WTC11 (cell line): ENCODE results near the gene SIGLEC11. TPM values are rescaled to one million over a fixed set of nuclear protein-coding genes. Genes with fewer than 3 reads are reported as not detected.

Source experiments
- ELF4 ChIP-seq: sonication (generic); formaldehyde crosslinking; IDR thresholded peaks from 2 replicates; pipeline ENCODE4 v1.8.1; 2022; ENCODE audit warnings: low read depth, mild to moderate bottlenecking, moderate library complexity, missing genetic modification reagents
- FOXP1 ChIP-seq: sonication (generic); formaldehyde crosslinking; IDR thresholded peaks from 2 replicates; pipeline ENCODE4 v1.8.0; 2022; ENCODE audit warnings: missing genetic modification reagents, mild to moderate bottlenecking, moderate library complexity, borderline replicate concordance
- GTF2I ChIP-seq: fragments of 250-450 bp; sonication (Bioruptor Pico); conservative IDR thresholded peaks from 2 replicates; pipeline ENCODE4 v1.4.0; 2021; ENCODE audit warnings: mild to moderate bottlenecking
- HMGXB4 ChIP-seq: sonication (generic); formaldehyde crosslinking; IDR thresholded peaks from 2 replicates; pipeline ENCODE4 v1.8.1; 2023; ENCODE audit warnings: mild to moderate bottlenecking, moderate library complexity, missing genetic modification reagents
- IRF2 ChIP-seq: sonication (generic); formaldehyde crosslinking; IDR thresholded peaks from 2 replicates; pipeline ENCODE4 v1.8.0; 2022; ENCODE audit warnings: low read depth, missing genetic modification reagents, borderline replicate concordance
- JAZF1 ChIP-seq: fragments of 250-450 bp; sonication (Bioruptor Pico); IDR thresholded peaks from 2 replicates; pipeline ENCODE4 v1.9.0; 2021; ENCODE audit warnings: moderate library complexity, mild to moderate bottlenecking, inconsistent platforms
- KAT7 ChIP-seq: sonication (generic); formaldehyde crosslinking; IDR thresholded peaks from 2 replicates; pipeline ENCODE4 v1.8.1; 2023; ENCODE audit warnings: missing genetic modification reagents, mild to moderate bottlenecking, borderline replicate concordance
- MYBL2 ChIP-seq: sonication (generic); formaldehyde crosslinking; IDR thresholded peaks from 2 replicates; pipeline ENCODE4 v1.8.1; 2023; ENCODE audit warnings: mild to moderate bottlenecking, moderate library complexity, missing genetic modification reagents
- NFE2L1 ChIP-seq: sonication (generic); formaldehyde crosslinking; IDR thresholded peaks from 2 replicates; pipeline ENCODE4 v1.8.1; 2023; ENCODE audit warnings: missing genetic modification reagents
- NR2C2 ChIP-seq: sonication (generic); formaldehyde crosslinking; IDR thresholded peaks from 2 replicates; pipeline ENCODE4 v1.8.0; 2022; ENCODE audit warnings: mild to moderate bottlenecking, missing genetic modification reagents
- OVOL2 ChIP-seq: fragments of 250-450 bp; sonication (Bioruptor Pico); IDR thresholded peaks from 2 replicates; pipeline ENCODE4 v1.9.0; 2021; ENCODE audit warnings: mild to moderate bottlenecking, borderline replicate concordance
- PRRX2 ChIP-seq: fragments of 250-450 bp; sonication (Bioruptor Pico); IDR thresholded peaks from 2 replicates; pipeline ENCODE4 v1.8.0; 2021; ENCODE audit warnings: mild to moderate bottlenecking
- RELA ChIP-seq: sonication (generic); formaldehyde crosslinking; IDR thresholded peaks from 2 replicates; pipeline ENCODE4 v1.8.1; 2022; ENCODE audit warnings: missing genetic modification reagents, mild to moderate bottlenecking, borderline replicate concordance
- RORB ChIP-seq: fragments of 250-450 bp; sonication (Bioruptor Pico); IDR thresholded peaks from 2 replicates; pipeline ENCODE4 v1.9.0; 2021; ENCODE audit warnings: mild to moderate bottlenecking
- SMAD3 ChIP-seq: sonication (generic); formaldehyde crosslinking; IDR thresholded peaks from 2 replicates; pipeline ENCODE4 v1.8.0; 2022; ENCODE audit warnings: missing genetic modification reagents, mild to moderate bottlenecking, borderline replicate concordance
- SMAD4 ChIP-seq: sonication (generic); formaldehyde crosslinking; IDR thresholded peaks from 2 replicates; pipeline ENCODE4 v1.8.0; 2022; ENCODE audit warnings: mild to moderate bottlenecking, missing genetic modification reagents
- TCF7 ChIP-seq: sonication (generic); formaldehyde crosslinking; IDR thresholded peaks from 2 replicates; pipeline ENCODE4 v1.8.0; 2022; ENCODE audit warnings: mild to moderate bottlenecking, low read depth, missing genetic modification reagents, moderate library complexity
- ZBTB21 ChIP-seq: sonication (generic); formaldehyde crosslinking; IDR thresholded peaks from 2 replicates; pipeline ENCODE4 v1.8.1; 2023; ENCODE audit warnings: mild to moderate bottlenecking, missing genetic modification reagents, borderline replicate concordance
- ZNF138 ChIP-seq: sonication (generic); formaldehyde crosslinking; conservative IDR thresholded peaks from 2 replicates; pipeline ENCODE4 v1.8.1; 2022; ENCODE audit warnings: mild to moderate bottlenecking, moderate library complexity, missing genetic modification reagents
- ZNF281 ChIP-seq: sonication (generic); formaldehyde crosslinking; IDR thresholded peaks from 2 replicates; pipeline ENCODE4 v1.8.0; 2023; ENCODE audit warnings: mild to moderate bottlenecking, missing genetic modification reagents
- ZNF317 ChIP-seq: sonication (generic); formaldehyde crosslinking; IDR thresholded peaks from 2 replicates; pipeline ENCODE4 v1.8.1; 2023; ENCODE audit warnings: low read depth, mild to moderate bottlenecking, moderate library complexity, missing genetic modification reagents, borderline replicate concordance
- ZNF416 ChIP-seq: fragments of 250-450 bp; sonication (Bioruptor Pico); IDR thresholded peaks from 2 replicates; pipeline ENCODE4 v1.9.0; 2021; ENCODE audit warnings: mild to moderate bottlenecking, inconsistent platforms
- ZNF671 ChIP-seq: fragments of 250-450 bp; sonication (Bioruptor Pico); IDR thresholded peaks from 2 replicates; pipeline ENCODE4 v1.8.0; 2021; ENCODE audit warnings: mild to moderate bottlenecking
- total RNA-seq: library from RNA; stranded (reverse); gene quantifications from 3 replicates; pipeline ENCODE4 v1.2.3, GENCODE V29; 2021
- TF ChIP-seq, protein P1 (sequence below): sonication (generic); formaldehyde crosslinking; IDR thresholded peaks from 2 replicates; pipeline ENCODE4 v1.8.1; 2023; ENCODE audit warnings: mild to moderate bottlenecking, missing genetic modification reagents
- TF ChIP-seq, protein P2 (sequence below): sonication (generic); formaldehyde crosslinking; IDR thresholded peaks from 2 replicates; pipeline ENCODE4 v1.8.0; 2022; ENCODE audit warnings: mild to moderate bottlenecking, missing genetic modification reagents
- TF ChIP-seq, protein P3 (sequence below): sonication (generic); formaldehyde crosslinking; IDR thresholded peaks from 2 replicates; pipeline ENCODE4 v1.8.1; 2022; ENCODE audit warnings: low read depth, missing genetic modification reagents, borderline replicate concordance
- TF ChIP-seq, protein P4 (sequence below): fragments of 250-450 bp; sonication (Bioruptor Pico); IDR thresholded peaks from 2 replicates; pipeline ENCODE4 v1.9.0; 2021; ENCODE audit warnings: mild to moderate bottlenecking, borderline replicate concordance
- TF ChIP-seq, protein P5 (sequence below): sonication (generic); formaldehyde crosslinking; conservative IDR thresholded peaks from 2 replicates; pipeline ENCODE4 v1.8.1; 2022; ENCODE audit warnings: mild to moderate bottlenecking, missing genetic modification reagents

The SIGLEC11 gene
- total RNA-seq, 1 experiment from 2014 or later = not detected

GRCh38 chr19:49929121-49929610 lies 31.8 kb downstream of the SIGLEC11 start, which contains the start of the genes ATF5 and NUP62 (continued):
- TF ChIP-seq HMGXB4 = peak; percentile 77; the same call in 1 of the 2 replicates
- TF ChIP-seq ZNF671 (CRISPR knock-in tag) = no peak
- no peak for TF ChIP-seq OVOL2 (CRISPR knock-in tag)
- TF ChIP-seq NR2C2 (CRISPR knock-in tag) = no peak
- peak; percentile 94 for TF ChIP-seq SMAD3 (CRISPR knock-in tag)
- TF ChIP-seq, protein P1, sequence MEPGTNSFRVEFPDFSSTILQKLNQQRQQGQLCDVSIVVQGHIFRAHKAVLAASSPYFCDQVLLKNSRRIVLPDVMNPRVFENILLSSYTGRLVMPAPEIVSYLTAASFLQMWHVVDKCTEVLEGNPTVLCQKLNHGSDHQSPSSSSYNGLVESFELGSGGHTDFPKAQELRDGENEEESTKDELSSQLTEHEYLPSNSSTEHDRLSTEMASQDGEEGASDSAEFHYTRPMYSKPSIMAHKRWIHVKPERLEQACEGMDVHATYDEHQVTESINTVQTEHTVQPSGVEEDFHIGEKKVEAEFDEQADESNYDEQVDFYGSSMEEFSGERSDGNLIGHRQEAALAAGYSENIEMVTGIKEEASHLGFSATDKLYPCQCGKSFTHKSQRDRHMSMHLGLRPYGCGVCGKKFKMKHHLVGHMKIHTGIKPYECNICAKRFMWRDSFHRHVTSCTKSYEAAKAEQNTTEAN (CRISPR knock-in tag) = peak; percentile 90
- no peak for TF ChIP-seq GTF2I (CRISPR knock-in tag)
- no peak; the same call in 1 of the 2 replicates for TF ChIP-seq RELA (CRISPR knock-in tag)
- TF ChIP-seq, protein P2, sequence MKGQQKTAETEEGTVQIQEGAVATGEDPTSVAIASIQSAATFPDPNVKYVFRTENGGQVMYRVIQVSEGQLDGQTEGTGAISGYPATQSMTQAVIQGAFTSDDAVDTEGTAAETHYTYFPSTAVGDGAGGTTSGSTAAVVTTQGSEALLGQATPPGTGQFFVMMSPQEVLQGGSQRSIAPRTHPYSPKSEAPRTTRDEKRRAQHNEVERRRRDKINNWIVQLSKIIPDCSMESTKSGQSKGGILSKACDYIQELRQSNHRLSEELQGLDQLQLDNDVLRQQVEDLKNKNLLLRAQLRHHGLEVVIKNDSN (CRISPR knock-in tag) = peak; percentile 67; the same call in 1 of the 2 replicates
- TF ChIP-seq ZBTB21 (CRISPR knock-in tag) = no peak; the same call in 1 of the 2 replicates
- no peak for TF ChIP-seq TCF7
- no peak for TF ChIP-seq ZNF138
- TF ChIP-seq KAT7 (CRISPR knock-in tag) = peak; percentile 91; the same call in 1 of the 2 replicates
- TF ChIP-seq FOXP1 (CRISPR knock-in tag) = peak; percentile 90; the same call in 1 of the 2 replicates
- 0 out of 2 replicates have a peak, but pooled peaks have one; percentile 78 for TF ChIP-seq ELF4
- TF ChIP-seq, protein P3, sequence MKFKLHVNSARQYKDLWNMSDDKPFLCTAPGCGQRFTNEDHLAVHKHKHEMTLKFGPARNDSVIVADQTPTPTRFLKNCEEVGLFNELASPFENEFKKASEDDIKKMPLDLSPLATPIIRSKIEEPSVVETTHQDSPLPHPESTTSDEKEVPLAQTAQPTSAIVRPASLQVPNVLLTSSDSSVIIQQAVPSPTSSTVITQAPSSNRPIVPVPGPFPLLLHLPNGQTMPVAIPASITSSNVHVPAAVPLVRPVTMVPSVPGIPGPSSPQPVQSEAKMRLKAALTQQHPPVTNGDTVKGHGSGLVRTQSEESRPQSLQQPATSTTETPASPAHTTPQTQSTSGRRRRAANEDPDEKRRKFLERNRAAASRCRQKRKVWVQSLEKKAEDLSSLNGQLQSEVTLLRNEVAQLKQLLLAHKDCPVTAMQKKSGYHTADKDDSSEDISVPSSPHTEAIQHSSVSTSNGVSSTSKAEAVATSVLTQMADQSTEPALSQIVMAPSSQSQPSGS (CRISPR knock-in tag) = no peak
- TF ChIP-seq NFE2L1 (CRISPR knock-in tag) = peak; percentile 80
- TF ChIP-seq RORB (CRISPR knock-in tag) = no peak
- TF ChIP-seq PRRX2 = no peak
- 0 out of 2 replicates have a peak, but pooled peaks have one; percentile 76 for TF ChIP-seq ZNF281
- peak; percentile 31; the same call in 1 of the 2 replicates for TF ChIP-seq SMAD4
- no peak for TF ChIP-seq JAZF1 (CRISPR knock-in tag)
- peak; percentile 96 for TF ChIP-seq MYBL2 (CRISPR knock-in tag)
- TF ChIP-seq ZNF317 (CRISPR knock-in tag) = no peak; the same call in 1 of the 2 replicates
- TF ChIP-seq ZNF416 = no peak
- TF ChIP-seq, protein P4, sequence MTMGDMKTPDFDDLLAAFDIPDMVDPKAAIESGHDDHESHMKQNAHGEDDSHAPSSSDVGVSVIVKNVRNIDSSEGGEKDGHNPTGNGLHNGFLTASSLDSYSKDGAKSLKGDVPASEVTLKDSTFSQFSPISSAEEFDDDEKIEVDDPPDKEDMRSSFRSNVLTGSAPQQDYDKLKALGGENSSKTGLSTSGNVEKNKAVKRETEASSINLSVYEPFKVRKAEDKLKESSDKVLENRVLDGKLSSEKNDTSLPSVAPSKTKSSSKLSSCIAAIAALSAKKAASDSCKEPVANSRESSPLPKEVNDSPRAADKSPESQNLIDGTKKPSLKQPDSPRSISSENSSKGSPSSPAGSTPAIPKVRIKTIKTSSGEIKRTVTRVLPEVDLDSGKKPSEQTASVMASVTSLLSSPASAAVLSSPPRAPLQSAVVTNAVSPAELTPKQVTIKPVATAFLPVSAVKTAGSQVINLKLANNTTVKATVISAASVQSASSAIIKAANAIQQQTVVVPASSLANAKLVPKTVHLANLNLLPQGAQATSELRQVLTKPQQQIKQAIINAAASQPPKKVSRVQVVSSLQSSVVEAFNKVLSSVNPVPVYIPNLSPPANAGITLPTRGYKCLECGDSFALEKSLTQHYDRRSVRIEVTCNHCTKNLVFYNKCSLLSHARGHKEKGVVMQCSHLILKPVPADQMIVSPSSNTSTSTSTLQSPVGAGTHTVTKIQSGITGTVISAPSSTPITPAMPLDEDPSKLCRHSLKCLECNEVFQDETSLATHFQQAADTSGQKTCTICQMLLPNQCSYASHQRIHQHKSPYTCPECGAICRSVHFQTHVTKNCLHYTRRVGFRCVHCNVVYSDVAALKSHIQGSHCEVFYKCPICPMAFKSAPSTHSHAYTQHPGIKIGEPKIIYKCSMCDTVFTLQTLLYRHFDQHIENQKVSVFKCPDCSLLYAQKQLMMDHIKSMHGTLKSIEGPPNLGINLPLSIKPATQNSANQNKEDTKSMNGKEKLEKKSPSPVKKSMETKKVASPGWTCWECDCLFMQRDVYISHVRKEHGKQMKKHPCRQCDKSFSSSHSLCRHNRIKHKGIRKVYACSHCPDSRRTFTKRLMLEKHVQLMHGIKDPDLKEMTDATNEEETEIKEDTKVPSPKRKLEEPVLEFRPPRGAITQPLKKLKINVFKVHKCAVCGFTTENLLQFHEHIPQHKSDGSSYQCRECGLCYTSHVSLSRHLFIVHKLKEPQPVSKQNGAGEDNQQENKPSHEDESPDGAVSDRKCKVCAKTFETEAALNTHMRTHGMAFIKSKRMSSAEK (CRISPR knock-in tag) = no peak
- TF ChIP-seq, protein P5, sequence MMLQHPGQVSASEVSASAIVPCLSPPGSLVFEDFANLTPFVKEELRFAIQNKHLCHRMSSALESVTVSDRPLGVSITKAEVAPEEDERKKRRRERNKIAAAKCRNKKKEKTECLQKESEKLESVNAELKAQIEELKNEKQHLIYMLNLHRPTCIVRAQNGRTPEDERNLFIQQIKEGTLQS (CRISPR knock-in tag) = no peak
- peak; percentile 80; the same call in 1 of the 2 replicates for TF ChIP-seq IRF2 (CRISPR knock-in tag)
